Muscle layer of colon (tissue), 2 donors: ENCODE data around the gene MAML3.

Experiments used
- H3K27ac ChIP-seq: one replicate; pipeline ENCODE4 v1.7.0; 2013; ENCODE audit warnings: low read depth, mild to moderate bottlenecking, low read length, moderate library complexity
- H3K27me3 ChIP-seq, 2 donors: one replicate each; pipeline ENCODE4 v1.7.0; 2013; ENCODE audit warnings: low read length in 2 of 2, mild to moderate bottlenecking in 2 of 2; ENCODE audit not compliant: insufficient read depth in 2 of 2, control insufficient read depth in 1 of 2
- H3K36me3 ChIP-seq: one replicate; pipeline ENCODE4 v1.7.0; 2013; ENCODE audit warnings: mild to moderate bottlenecking, low read length; ENCODE audit not compliant: insufficient read depth
- H3K4me1 ChIP-seq: one replicate; pipeline ENCODE4 v1.7.0; 2013; ENCODE audit warnings: mild to moderate bottlenecking, low read length; ENCODE audit not compliant: insufficient read depth
- H3K4me3 ChIP-seq, 2 donors: one replicate each; pipeline ENCODE4 v1.7.0; 2013; ENCODE audit warnings: low read length in 2 of 2, low read depth in 1 of 2, mild to moderate bottlenecking in 1 of 2, moderate library complexity in 1 of 2
- H3K9ac ChIP-seq: one replicate; pipeline ENCODE4 v1.7.0; 2013; ENCODE audit warnings: low read length
- H3K9me3 ChIP-seq: one replicate; pipeline ENCODE4 v1.7.0; 2013; ENCODE audit warnings: mild to moderate bottlenecking, low read length
- donor health status: abdominal sarcoma.
- donor health status: Adenocarcinoma of cecum.

The MAML3 gene

GRCh38 chr4:139860435-139861024, 293.5 kb downstream of the MAML3 start:
- no peak overlapping the region for H3K4me3 ChIP-seq
- H3K27me3 ChIP-seq, result no peaks in the 10 kb centered on the region
- no peak overlapping the region for H3K27ac ChIP-seq
- H3K4me1 ChIP-seq, result peaks cover 7% of the 10 kb centered on the region
- H3K9me3 ChIP-seq, result no peaks in the 10 kb centered on the region
- H3K36me3 ChIP-seq, result no peaks in the 10 kb centered on the region
- no peak overlapping the region for H3K9ac ChIP-seq

DNA sequence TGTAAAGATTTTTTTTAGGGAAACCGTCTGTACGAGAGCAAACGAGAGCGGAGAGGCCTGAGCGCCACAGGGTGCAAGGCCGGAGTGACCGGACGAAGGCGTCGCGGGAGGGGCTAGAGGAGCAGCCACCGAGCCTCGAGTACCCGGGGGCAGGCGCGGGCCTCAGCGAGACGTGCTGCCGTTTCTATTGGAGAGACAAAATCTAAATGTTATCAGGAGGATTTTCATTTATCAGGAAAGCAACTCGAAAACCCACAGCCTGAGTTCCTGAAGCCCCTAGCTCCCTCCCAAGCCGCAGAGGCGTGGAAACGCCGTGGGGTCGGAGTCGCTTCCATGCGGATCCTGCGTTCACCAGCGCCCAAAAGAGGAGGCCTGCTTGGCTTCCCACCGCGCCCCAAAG, 294.1 kb downstream of the MAML3 start:
- H3K9ac ChIP-seq, result no peak overlapping the region
- H3K9me3 ChIP-seq, result no peaks in the 10 kb centered on the region
- H3K4me1 ChIP-seq, result peaks cover 7% of the 10 kb centered on the region
- no peaks in the 10 kb centered on the region for H3K27me3 ChIP-seq
- no peak overlapping the region for H3K27ac ChIP-seq
- H3K36me3 ChIP-seq, result no peaks in the 10 kb centered on the region
- no peak overlapping the region for H3K4me3 ChIP-seq

DNA sequence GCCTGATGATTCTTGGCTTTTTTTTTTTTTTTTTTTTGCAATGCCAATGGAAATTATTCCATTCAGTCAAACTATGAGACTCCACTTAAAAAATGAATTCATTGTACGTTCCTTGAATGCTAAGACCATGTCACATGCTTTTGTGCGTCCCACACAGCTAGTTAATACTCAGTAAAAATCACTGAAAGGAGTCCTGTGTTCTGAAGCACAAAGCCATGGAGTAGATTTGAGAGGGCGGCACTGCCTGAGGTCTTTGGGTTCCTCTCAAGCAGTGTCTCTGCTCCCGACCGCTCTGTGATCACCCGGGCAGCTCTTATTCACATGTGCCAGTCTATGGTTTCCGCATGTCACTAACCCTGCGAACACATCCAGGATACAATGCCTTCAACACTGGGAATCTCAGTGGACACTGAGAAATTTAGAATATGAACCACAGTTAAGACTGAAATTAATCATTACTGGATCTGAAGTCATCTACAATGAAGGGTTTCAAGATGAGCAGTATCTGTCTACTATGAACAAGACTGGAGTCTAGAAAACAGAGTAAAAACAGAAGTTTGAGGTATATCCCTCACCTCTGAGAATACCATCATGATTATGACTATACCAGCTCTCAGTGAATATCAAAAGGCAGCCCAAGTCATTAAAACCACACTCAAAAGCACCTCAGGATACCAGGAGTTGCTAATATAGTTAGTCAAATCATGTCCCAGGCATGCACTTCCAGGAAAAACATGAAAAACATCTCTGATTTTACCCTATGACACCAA, 295.4 kb downstream of the MAML3 start:
- Histone ChIP-seq H3K27ac (no peak overlapping the region), H3K4me1 (peaks cover 7% of the 10 kb centered on the region), H3K9me3 (no peaks in the 10 kb centered on the region), H3K27me3 (no peaks in the 10 kb centered on the region), H3K9ac (no peak overlapping the region), H3K4me3 (no peak overlapping the region), H3K36me3 (no peaks in the 10 kb centered on the region)

DNA sequence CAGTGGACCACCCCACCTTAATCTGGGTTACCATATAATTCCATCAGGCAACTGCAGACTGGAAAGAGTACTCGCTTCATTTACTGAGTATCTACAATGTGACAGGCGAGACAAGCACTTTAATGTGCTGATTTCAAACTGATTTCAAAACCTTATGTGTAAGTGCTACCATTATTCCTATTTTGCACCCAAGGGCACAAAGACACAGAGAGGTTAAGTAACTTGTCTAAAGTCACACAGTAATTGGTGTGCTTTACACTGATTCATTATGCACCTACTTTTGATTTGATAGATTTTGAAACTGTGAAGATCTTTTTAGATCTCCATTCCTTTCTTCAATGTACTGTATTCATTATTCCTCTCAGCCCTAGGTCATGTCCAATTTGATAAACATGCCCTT, 296.0 kb downstream of the MAML3 start:
- Histone ChIP-seq H3K9ac (no peak overlapping the region), H3K36me3 (no peaks in the 10 kb centered on the region)

GRCh38 chr4:139857021-139857420, 297.0 kb downstream of the MAML3 start:
- Histone ChIP-seq H3K9me3 (no peaks in the 10 kb centered on the region), H3K9ac (no peak overlapping the region), H3K36me3 (no peaks in the 10 kb centered on the region), H3K4me3 (no peak overlapping the region), H3K27me3 (no peaks in the 10 kb centered on the region), H3K27ac (no peak overlapping the region), H3K4me1 (peaks cover 7% of the 10 kb centered on the region)

More for the DNA sequence above, 296.0 kb downstream of the MAML3 start:
- Histone ChIP-seq H3K9me3 (no peaks in the 10 kb centered on the region), H3K4me1 (peaks cover 7% of the 10 kb centered on the region), H3K27ac (no peak overlapping the region), H3K27me3 (no peaks in the 10 kb centered on the region), H3K4me3 (no peak overlapping the region)

DNA sequence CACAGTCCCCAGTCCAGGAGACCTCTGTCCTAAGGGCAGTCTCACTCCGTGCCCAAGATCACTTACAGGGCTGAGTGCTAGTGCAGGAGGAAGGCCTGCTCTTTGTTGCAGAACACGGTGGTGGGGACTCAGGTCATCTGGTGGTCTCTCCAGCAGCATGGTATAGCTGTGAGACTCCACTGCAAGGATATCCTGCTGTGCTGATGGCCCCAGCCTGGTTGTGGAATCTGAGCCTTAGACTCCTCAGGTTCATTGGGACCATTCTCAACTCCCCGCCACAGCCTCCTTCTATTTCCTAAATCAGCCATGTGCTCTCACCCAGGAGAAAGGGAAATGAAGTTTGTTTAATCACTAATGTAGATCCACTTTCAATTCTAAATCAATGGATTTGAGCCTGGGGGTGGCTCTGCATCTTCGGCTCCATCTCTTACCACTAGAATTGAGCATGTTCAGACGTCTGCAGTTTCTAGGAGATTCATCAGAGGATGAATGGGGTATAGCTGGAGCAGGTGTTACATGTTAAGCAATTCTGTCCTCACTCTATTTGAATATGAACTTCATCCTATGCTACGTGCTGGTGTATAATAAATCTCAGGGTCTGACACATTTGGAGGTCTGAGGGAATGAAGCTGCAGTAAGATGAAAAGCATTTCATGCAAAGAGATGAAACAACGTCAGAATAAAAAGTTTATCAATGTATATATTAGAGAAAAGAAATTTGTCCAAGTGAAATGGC, 299.1 kb downstream of the MAML3 start:
- H3K4me1 ChIP-seq, result peaks cover 7% of the 10 kb centered on the region
- H3K9ac ChIP-seq, result no peak overlapping the region
- H3K4me3 ChIP-seq, result no peak overlapping the region
- no peaks in the 10 kb centered on the region for H3K36me3 ChIP-seq
- no peaks in the 10 kb centered on the region for H3K27me3 ChIP-seq
- no peaks in the 10 kb centered on the region for H3K9me3 ChIP-seq
- no peak overlapping the region for H3K27ac ChIP-seq

DNA sequence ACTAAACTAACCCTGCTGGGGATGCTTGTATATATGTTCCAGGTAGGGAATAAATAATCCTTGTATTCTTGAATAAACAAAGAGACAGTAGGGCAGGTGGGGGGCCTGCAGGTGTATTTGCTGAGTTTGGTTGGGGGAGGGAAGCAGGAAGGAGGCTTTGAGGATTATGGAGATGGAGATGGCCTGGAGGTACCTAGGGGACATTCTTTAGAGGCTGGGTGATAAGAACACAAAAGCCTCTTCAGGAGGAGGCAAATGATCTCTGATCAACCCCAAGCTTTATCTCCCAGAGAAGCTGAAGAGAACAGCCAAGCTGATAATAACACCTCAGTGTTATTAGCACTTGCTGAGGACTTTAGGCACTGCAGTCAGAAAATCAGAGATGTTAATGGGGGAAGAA, 300.7 kb downstream of the MAML3 start:
- H3K36me3 ChIP-seq, result no peaks in the 10 kb centered on the region
- H3K9ac ChIP-seq, result no peak overlapping the region
- peaks cover 7% of the 10 kb centered on the region for H3K4me1 ChIP-seq
- H3K4me3 ChIP-seq, result no peak overlapping the region
- no peaks in the 10 kb centered on the region for H3K9me3 ChIP-seq
- no peaks in the 10 kb centered on the region for H3K27me3 ChIP-seq
- no peak overlapping the region for H3K27ac ChIP-seq

DNA sequence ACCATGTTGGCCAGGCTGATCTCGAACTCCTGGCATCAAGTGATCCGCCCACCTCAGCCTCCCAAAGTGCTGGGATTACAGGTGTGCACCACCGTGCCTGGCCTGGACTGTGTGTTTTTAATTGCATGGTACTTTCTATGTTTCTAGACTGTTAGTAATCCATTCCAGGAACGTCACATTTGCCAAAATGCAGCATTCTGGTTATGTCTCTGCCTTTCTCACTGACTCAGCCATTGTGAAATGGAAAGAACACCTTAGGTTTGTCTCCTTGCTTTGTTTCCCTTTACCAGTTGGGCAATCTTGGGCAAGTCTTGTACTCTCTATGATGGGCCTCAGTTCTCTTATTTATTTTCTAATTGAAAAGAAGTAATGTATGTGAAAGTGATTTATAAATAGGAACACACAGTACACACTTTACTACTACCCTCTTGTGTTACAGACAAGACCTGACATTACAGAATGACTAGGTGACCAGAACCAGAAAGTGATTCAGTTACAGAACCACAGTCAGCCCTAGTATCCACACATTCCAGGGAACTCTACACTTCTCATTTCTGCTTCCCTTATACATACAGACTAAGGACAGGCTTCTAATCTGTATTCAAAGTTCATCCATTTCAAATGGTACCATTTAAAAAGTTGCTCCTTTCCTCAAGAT, 301.2 kb downstream of the MAML3 start:
- no peak overlapping the region for H3K4me3 ChIP-seq

GRCh38 chr4:139851639-139852038, 302.3 kb downstream of the MAML3 start:
- Histone ChIP-seq H3K27ac (no peak overlapping the region), H3K9ac (no peak overlapping the region), H3K9me3 (no peaks in the 10 kb centered on the region), H3K4me1 (peaks cover 1% of the 10 kb centered on the region), H3K27me3 (no peaks in the 10 kb centered on the region), H3K4me3 (no peak overlapping the region), H3K36me3 (no peaks in the 10 kb centered on the region)

More for the DNA sequence above, 301.2 kb downstream of the MAML3 start:
- Histone ChIP-seq H3K9ac (no peak overlapping the region), H3K27ac (no peak overlapping the region), H3K9me3 (no peaks in the 10 kb centered on the region), H3K4me1 (peaks cover 7% of the 10 kb centered on the region), H3K36me3 (no peaks in the 10 kb centered on the region), H3K27me3 (no peaks in the 10 kb centered on the region)

DNA sequence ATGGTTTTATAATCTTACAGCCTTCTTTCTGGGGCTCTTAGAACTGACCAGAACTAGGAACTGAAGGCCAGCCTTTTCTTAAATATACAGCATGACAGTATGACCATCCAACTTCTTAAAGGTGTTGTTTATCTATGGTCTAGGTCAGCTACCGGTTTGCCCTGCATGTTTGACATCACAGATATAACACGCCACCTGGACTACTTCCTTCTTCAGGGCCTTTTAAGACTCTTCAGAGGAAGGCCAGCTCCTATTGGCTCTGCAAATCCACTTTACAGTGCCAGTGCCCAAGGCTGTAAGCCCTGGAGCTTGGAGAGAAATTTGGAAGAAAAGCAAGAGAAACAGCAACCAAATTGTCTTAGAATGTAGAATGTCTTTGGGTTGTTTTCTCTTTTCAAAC, 302.9 kb downstream of the MAML3 start:
- Histone ChIP-seq H3K27ac (no peak overlapping the region), H3K4me1 (no peaks in the 10 kb centered on the region), H3K27me3 (no peaks in the 10 kb centered on the region), H3K9ac (no peak overlapping the region), H3K9me3 (no peaks in the 10 kb centered on the region), H3K36me3 (no peaks in the 10 kb centered on the region), H3K4me3 (no peak overlapping the region)

GRCh38 chr4:139849219-139849618, 304.8 kb downstream of the MAML3 start:
- Histone ChIP-seq H3K27ac (no peak overlapping the region), H3K4me3 (no peak overlapping the region), H3K27me3 (no peaks in the 10 kb centered on the region), H3K9ac (no peak overlapping the region), H3K4me1 (no peaks in the 10 kb centered on the region), H3K9me3 (no peaks in the 10 kb centered on the region), H3K36me3 (no peaks in the 10 kb centered on the region)
